CD8-positive, alpha-beta memory T cell (primary cell): ENCODE measurements around the gene PPM1E. TPM values are rescaled to one million over a fixed set of nuclear protein-coding genes. Genes with fewer than 3 reads are reported as not detected.

Source experiments
- CTCF ChIA-PET: fragments of 350-600 bp; sonication (Branson Sonifier 250); formaldehyde crosslinking; loops from one replicate; lab custom pipeline; 2021; ENCODE audit warnings: antibody characterized with exemption; lab: Charles Lee
- POLR2A ChIA-PET: fragments of 350-600 bp; sonication (Branson Sonifier 250); formaldehyde crosslinking; loops from one replicate; lab custom pipeline; 2021; ENCODE audit warnings: antibody characterized with exemption; lab: Charles Lee
- DNase-seq, 5 donors: peaks; one replicate each; pipeline versions ENCODE4 v3.0.0 to v3.0.0-alpha.2; 2020 to 2022; ENCODE audit warnings: mixed read lengths in 1 of 5
- H3K27ac ChIP-seq: one replicate; pipeline ENCODE4 v1.7.0; 2013; ENCODE audit warnings: low read depth, mild to moderate bottlenecking, low read length, moderate library complexity
- H3K27me3 ChIP-seq: 2 replicates; pipeline ENCODE4 v1.7.0; 2013; ENCODE audit warnings: low read length, mild to moderate bottlenecking; ENCODE audit not compliant: insufficient read depth, poor library complexity, severe bottlenecking
- H3K36me3 ChIP-seq: 2 replicates; pipeline ENCODE4 v1.7.0; 2013; ENCODE audit warnings: mild to moderate bottlenecking, low read length, moderate library complexity; ENCODE audit not compliant: insufficient read depth
- H3K4me1 ChIP-seq: 2 replicates; pipeline ENCODE4 v1.7.0; 2013; ENCODE audit warnings: mild to moderate bottlenecking, low read length, moderate library complexity; ENCODE audit not compliant: insufficient read depth
- H3K4me3 ChIP-seq: 2 replicates; pipeline ENCODE4 v1.7.0; 2013; ENCODE audit warnings: mild to moderate bottlenecking, low read length
- H3K9me3 ChIP-seq: 2 replicates; pipeline ENCODE4 v1.7.0; 2013; ENCODE audit warnings: mild to moderate bottlenecking, low read length
- H3K27ac Mint-ChIP-seq, 8 donors: one replicate each; pipeline ENCODE4 v1.8.0; 2020 to 2021; ENCODE audit warnings: mixed read lengths in 8 of 8, mild to moderate bottlenecking in 6 of 8, inconsistent platforms in 3 of 8, moderate library complexity in 3 of 8
- H3K27me3 Mint-ChIP-seq, 2 donors: one replicate each; pipeline ENCODE4 v1.8.0; 2020 to 2021; ENCODE audit warnings: mixed read lengths in 2 of 2, mild to moderate bottlenecking in 1 of 2, moderate library complexity in 1 of 2
- H3K36me3 Mint-ChIP-seq, 3 donors: one replicate each; pipeline ENCODE4 v1.8.0; 2020 to 2021; ENCODE audit warnings: mixed read lengths in 3 of 3, inconsistent platforms in 1 of 3, mild to moderate bottlenecking in 1 of 3
- H3K4me1 Mint-ChIP-seq, 3 donors: one replicate each; pipeline ENCODE4 v1.8.0; 2020 to 2021; ENCODE audit warnings: mixed read lengths in 3 of 3, inconsistent platforms in 1 of 3, mild to moderate bottlenecking in 1 of 3
- H3K4me3 Mint-ChIP-seq, 7 donors: one replicate each; pipeline ENCODE4 v1.8.0; 2020 to 2021; ENCODE audit warnings: mixed read lengths in 7 of 7, mild to moderate bottlenecking in 6 of 7, moderate library complexity in 4 of 7, inconsistent platforms in 2 of 7
- H3K9me3 Mint-ChIP-seq, 5 donors: one replicate each; pipeline ENCODE4 v1.8.0; 2020 to 2022; ENCODE audit warnings: mixed read lengths in 5 of 5, mild to moderate bottlenecking in 3 of 5, moderate library complexity in 2 of 5, inconsistent platforms in 1 of 5
- polyA plus RNA-seq: library from polyadenylated mRNA; unstranded; fragments of 300-500 nt; fragmentation: Illumina TruSeq; gene quantifications from one replicate; pipeline ENCODE4 v1.2.3, GENCODE V29; 2021
- total RNA-seq, 2 experiments: library from RNA; stranded (reverse); gene quantifications; one replicate each; pipeline ENCODE4 v1.2.3, GENCODE V29; 2021

PPM1E gene
- total and polyA plus RNA-seq, 3 experiments from 2014 or later = 0.05 TPM; not detected in 2

DNA sequence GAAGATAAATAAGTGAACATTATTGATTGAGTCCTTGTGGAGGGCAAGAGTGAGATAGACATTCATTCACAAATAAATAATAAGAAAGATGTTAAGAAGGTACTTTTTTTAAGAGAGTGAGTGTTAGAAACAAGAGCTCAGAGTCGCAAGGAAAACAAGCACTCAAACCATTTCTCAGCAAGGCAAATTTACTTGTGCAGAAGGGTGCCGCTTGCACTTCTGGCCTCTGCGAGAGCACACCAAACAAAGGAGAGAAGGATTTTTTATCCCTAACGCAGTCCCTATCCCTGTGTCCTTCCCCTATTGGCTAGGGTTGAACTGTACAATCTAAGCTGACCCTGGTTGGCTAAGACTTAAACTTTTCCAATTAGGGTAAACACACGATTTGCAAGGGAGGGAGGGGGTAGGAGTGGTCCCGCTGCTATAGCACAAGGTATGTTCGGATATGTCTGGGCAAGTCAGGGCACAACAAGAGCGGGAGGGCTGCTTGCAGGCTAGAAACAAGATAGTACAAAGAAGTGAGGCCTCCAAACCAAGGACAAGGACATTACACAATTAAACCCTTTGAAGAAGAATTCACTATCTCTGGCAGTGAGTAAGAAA lies 156.2 kb downstream of the PPM1E start:
- no peaks in the 10 kb centered on the region for H3K4me1 ChIP-seq
- ChIA-PET CTCF (no interaction called here), POLR2A (no interaction called here)
- Mint-ChIP-seq H3K4me3 (no peak overlapping the region), H3K27ac (no peak overlapping the region), H3K36me3 (peaks cover 0 to 5% (median 0%) of the 10 kb centered on the region in 3 donors), H3K4me1 (no peaks in the 10 kb centered on the region), H3K9me3 (peaks cover 3 to 25% (median 16%) of the 10 kb centered on the region in 5 donors), H3K27me3 (peaks cover 8 to 28% of the 10 kb centered on the region in 2 donors)
- H3K36me3 ChIP-seq = no peaks in the 10 kb centered on the region
- no peak overlapping the region for H3K27ac ChIP-seq
- H3K9me3 ChIP-seq = peaks cover 4% of the 10 kb centered on the region
- H3K4me3 ChIP-seq = no peak overlapping the region
- H3K27me3 ChIP-seq = no peaks in the 10 kb centered on the region
- DNase-seq = no peak

DNA sequence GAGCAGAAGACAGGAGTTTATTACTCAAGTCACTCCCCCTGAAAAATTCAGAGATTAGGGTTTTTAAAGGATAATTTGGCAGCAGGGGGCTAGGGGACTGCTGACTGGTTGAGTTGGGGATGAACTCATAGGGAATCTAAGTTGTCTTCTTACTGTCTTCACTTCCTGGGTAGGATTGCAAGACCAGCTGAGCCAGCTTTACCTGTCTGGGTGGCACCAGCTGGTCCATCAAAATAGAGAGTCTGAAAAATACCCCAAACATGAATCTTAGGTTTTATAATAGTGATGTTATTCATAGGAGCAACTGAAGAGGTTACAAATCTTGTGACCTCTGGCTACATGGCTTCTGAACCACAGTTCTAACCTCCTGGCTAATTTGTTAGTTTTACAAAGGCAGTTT lies 157.9 kb downstream of the PPM1E start:
- Histone ChIP-seq H3K36me3 (no peaks in the 10 kb centered on the region), H3K4me1 (no peaks in the 10 kb centered on the region), H3K27ac (no peak overlapping the region), H3K9me3 (peaks cover 4% of the 10 kb centered on the region), H3K4me3 (no peak overlapping the region), H3K27me3 (no peaks in the 10 kb centered on the region)
- no peak overlapping the region for H3K4me3 Mint-ChIP-seq
- POLR2A ChIA-PET = no interaction called here
- H3K4me1 Mint-ChIP-seq = no peaks in the 10 kb centered on the region
- H3K36me3 Mint-ChIP-seq = peaks cover 0 to 5% (median 0%) of the 10 kb centered on the region in 3 donors
- peaks cover 3 to 25% (median 16%) of the 10 kb centered on the region in 5 donors for H3K9me3 Mint-ChIP-seq
- H3K27ac Mint-ChIP-seq = no peak overlapping the region
- CTCF ChIA-PET = no interaction called here
- peaks cover 8 to 30% of the 10 kb centered on the region in 2 donors for H3K27me3 Mint-ChIP-seq
- no peak for DNase-seq

DNA sequence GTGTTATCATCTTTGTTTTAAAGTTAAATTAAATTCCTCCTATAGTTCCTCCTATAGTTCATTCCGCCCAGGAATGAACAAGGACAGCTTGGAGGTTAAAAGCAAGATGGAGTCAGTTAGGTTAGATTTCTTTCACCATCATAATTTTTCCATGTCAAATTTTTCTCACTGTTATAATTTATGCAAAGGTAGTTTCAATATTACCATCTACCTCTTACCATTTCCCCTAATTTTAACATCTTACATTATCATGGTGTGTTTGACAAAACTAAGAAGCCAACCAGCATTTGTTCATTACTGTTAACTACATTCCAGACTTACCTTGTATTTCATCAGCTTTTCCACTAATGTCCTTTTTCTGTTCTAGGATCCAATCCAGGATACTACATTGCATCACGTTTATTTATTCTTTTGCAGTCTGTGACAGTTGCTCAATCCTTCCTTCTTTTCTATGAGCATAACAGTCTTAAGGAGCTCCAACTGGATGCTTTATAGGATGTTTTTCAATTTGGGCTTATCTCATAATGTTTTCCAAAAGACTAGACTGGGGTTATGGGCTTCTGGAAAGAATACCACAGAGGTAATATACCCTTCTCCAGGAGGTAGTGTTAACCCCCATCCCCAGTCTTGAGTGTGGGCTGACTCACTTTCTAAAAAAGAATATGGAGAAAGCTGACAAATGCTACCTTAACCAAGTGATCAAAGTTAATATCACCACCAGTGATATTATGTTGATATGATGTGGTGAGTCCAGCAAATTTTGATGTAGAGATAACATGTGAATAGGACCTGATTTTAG lies 158.5 kb downstream of the PPM1E start:
- Mint-ChIP-seq H3K36me3 (peaks cover 0 to 5% (median 0%) of the 10 kb centered on the region in 3 donors), H3K9me3 (peaks cover 3 to 25% (median 16%) of the 10 kb centered on the region in 5 donors), H3K4me1 (no peaks in the 10 kb centered on the region), H3K27me3 (peaks cover 6 to 34% of the 10 kb centered on the region in 2 donors), H3K4me3 (no peak overlapping the region), H3K27ac (no peak overlapping the region)
- Histone ChIP-seq H3K9me3 (peaks cover 4% of the 10 kb centered on the region), H3K36me3 (no peaks in the 10 kb centered on the region), H3K4me1 (no peaks in the 10 kb centered on the region), H3K27ac (no peak overlapping the region), H3K27me3 (no peaks in the 10 kb centered on the region), H3K4me3 (no peak overlapping the region)
- POLR2A ChIA-PET = no interaction called here
- DNase-seq = no peak
- CTCF ChIA-PET = no interaction called here

DNA sequence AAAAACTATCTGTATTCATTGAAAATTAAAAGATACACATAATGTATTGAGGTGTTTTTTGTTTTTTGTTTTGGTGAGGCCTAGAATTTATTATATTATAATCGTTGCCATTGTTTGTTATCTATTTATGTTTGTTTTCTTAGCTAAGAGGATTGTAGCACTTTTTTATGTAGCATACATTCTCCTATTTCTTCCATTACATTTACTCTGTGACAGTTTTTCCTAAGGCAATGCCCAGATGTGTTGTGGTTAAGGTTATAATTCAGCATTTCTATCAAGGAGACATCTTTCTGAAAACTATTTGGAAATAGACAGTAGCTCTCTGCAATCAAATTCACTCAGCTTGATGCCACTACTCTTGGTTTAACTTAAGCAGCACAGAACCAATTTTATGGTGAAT lies 161.6 kb downstream of the PPM1E start:
- Histone ChIP-seq H3K27me3 (no peaks in the 10 kb centered on the region), H3K4me1 (no peaks in the 10 kb centered on the region), H3K4me3 (no peak overlapping the region), H3K27ac (no peak overlapping the region), H3K9me3 (no peaks in the 10 kb centered on the region), H3K36me3 (no peaks in the 10 kb centered on the region)
- DNase-seq = no peak
- Mint-ChIP-seq H3K36me3 (no peaks in the 10 kb centered on the region), H3K27me3 (peaks cover 10 to 27% of the 10 kb centered on the region in 2 donors), H3K4me3 (no peak overlapping the region), H3K9me3 (peaks cover 0 to 6% (median 4%) of the 10 kb centered on the region in 5 donors), H3K4me1 (peaks cover 4 to 7% (median 7%) of the 10 kb centered on the region in 3 donors), H3K27ac (no peak overlapping the region)
- POLR2A ChIA-PET = no interaction called here
- CTCF ChIA-PET = no interaction called here

DNA sequence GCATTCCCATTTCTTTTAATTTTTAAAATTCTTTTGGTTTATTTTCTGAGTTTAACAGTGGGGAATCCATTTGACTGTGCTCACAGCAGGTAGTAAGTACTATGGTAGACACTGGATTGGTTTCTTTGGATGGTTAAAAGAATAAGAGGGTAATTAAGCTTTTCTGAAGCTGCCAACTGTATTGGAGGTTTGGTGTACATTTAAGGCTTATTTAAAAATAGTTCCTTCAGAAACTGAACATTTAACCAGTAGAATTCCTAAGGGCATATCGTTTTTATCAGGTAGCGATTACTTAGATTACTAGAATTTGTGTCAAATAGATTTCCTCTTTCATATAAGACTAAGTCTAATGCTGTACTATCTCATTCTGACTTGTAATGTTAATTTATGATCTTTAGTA lies 162.4 kb downstream of the PPM1E start:
- H3K4me3 Mint-ChIP-seq = no peak overlapping the region
- POLR2A ChIA-PET = no interaction called here
- Histone ChIP-seq H3K4me1 (no peaks in the 10 kb centered on the region), H3K27me3 (no peaks in the 10 kb centered on the region), H3K4me3 (no peak overlapping the region), H3K9me3 (no peaks in the 10 kb centered on the region), H3K36me3 (no peaks in the 10 kb centered on the region), H3K27ac (no peak overlapping the region)
- no peak for DNase-seq
- CTCF ChIA-PET = interaction anchor here (0.6 kb wide), 1 partner anchor 205 kb away, joined by 3 read pairs; no protein-coding TSS in a partner anchor
- peaks cover 4 to 7% (median 7%) of the 10 kb centered on the region in 3 donors for H3K4me1 Mint-ChIP-seq
- no peak overlapping the region for H3K27ac Mint-ChIP-seq
- peaks cover 0 to 2% (median under 1%) of the 10 kb centered on the region in 5 donors for H3K9me3 Mint-ChIP-seq
- peaks cover 10 to 27% of the 10 kb centered on the region in 2 donors for H3K27me3 Mint-ChIP-seq
- H3K36me3 Mint-ChIP-seq = no peaks in the 10 kb centered on the region

DNA sequence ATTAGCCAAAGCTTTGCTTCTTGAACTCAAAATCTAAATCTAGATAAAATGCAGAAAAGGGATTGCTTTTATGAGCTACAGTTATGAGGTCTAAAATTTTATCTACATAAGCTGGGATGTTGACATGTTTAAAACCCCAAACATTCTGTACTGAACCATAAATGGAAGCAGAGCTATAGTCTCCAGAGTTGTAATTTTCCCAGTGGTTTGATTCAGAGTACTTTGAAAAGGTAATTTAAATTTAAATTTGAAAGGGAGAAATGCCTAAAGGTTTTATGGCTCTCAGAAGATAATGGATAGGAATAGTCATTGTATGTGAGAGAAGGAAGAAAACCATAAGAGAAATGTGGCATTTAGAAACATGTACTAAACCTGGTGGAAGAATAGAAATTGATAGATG lies 163.2 kb downstream of the PPM1E start:
- Histone ChIP-seq H3K9me3 (no peaks in the 10 kb centered on the region), H3K27ac (no peak overlapping the region), H3K27me3 (no peaks in the 10 kb centered on the region), H3K4me1 (no peaks in the 10 kb centered on the region), H3K4me3 (no peak overlapping the region), H3K36me3 (no peaks in the 10 kb centered on the region)
- no peaks in the 10 kb centered on the region for H3K9me3 Mint-ChIP-seq
- DNase-seq = no peak
- ChIA-PET POLR2A (no interaction called here), CTCF (interaction anchor here (0.6 kb wide), 1 partner anchor 206 kb away, joined by 3 read pairs; no protein-coding TSS in a partner anchor)
- no peak overlapping the region for H3K27ac Mint-ChIP-seq
- H3K4me1 Mint-ChIP-seq = peaks cover 4 to 7% (median 7%) of the 10 kb centered on the region in 3 donors
- peaks cover 10 to 27% of the 10 kb centered on the region in 2 donors for H3K27me3 Mint-ChIP-seq
- H3K36me3 Mint-ChIP-seq = no peaks in the 10 kb centered on the region
- H3K4me3 Mint-ChIP-seq = no peak overlapping the region

DNA sequence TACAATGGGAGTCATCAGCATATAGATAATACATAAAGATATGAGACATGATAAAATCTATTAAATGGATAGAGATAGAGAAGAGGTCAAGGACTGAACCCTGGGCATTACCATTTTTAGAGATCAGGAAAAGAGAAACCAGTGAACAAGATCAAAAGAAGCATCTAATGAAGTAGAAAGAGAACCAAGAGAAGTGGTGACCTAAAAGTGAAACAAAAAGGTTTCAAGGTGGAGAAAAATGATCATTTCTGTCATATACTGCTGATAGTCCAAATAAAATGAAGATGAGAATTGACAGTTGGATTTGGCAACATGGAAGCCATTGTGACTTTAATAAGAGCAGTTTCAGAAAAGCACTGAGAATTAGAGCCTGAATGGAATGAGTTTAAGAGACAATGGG lies 165.1 kb downstream of the PPM1E start:
- H3K9me3 ChIP-seq = no peaks in the 10 kb centered on the region
- H3K4me1 ChIP-seq = no peaks in the 10 kb centered on the region
- no peak overlapping the region for H3K27ac Mint-ChIP-seq
- H3K4me3 ChIP-seq = no peak overlapping the region
- H3K27ac ChIP-seq = no peak overlapping the region
- H3K36me3 ChIP-seq = no peaks in the 10 kb centered on the region
- H3K4me1 Mint-ChIP-seq = peaks cover 4 to 7% (median 7%) of the 10 kb centered on the region in 3 donors
- CTCF ChIA-PET = no interaction called here
- H3K27me3 Mint-ChIP-seq = peaks cover 13 to 16% of the 10 kb centered on the region in 2 donors
- H3K4me3 Mint-ChIP-seq = no peak overlapping the region
- no peaks in the 10 kb centered on the region for H3K27me3 ChIP-seq
- H3K36me3 Mint-ChIP-seq = no peaks in the 10 kb centered on the region
- DNase-seq = no peak
- H3K9me3 Mint-ChIP-seq = no peaks in the 10 kb centered on the region
- POLR2A ChIA-PET = no interaction called here

DNA sequence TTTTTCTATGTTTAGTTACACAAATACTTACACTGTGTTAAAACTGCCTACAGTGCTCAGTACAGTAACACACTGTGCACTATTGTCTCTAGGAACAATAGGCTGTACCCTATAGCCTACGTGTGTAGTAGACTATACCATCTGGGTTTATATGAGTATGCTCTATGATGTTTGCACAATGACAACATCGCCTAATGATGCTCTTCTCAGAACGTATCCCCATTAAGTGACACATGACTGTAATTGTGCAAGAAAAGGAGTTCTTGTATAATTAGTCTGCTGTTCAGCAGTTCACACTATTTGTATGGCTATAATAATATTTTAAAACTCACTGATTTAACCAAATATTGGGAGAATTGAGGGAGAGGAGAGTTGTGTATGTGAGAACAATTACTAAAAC lies 177.3 kb downstream of the PPM1E start:
- Histone ChIP-seq H3K4me1 (no peaks in the 10 kb centered on the region), H3K9me3 (no peaks in the 10 kb centered on the region), H3K4me3 (no peak overlapping the region), H3K36me3 (no peaks in the 10 kb centered on the region), H3K27ac (no peak overlapping the region), H3K27me3 (no peaks in the 10 kb centered on the region)
- Mint-ChIP-seq H3K27me3 (peaks cover 6 to 22% of the 10 kb centered on the region in 2 donors), H3K9me3 (no peaks in the 10 kb centered on the region), H3K4me1 (no peaks in the 10 kb centered on the region), H3K27ac (no peak overlapping the region), H3K4me3 (no peak overlapping the region), H3K36me3 (no peaks in the 10 kb centered on the region)
- CTCF ChIA-PET = no interaction called here
- DNase-seq = no peak
- POLR2A ChIA-PET = no interaction called here
